Measurements from ENCODE around the gene PCK1.

GRCh38 chr20:57600320-57601210, 39.7 kb downstream of the PCK1 start:
- TF ChIP-seq CTCF (IDR thresholded peaks at IDR 0.05; ENCODE audit: low read depth, low read length) (no peak), EZH2phosphoT487 (IDR thresholded peaks at IDR 0.05; ENCODE audit: low read depth) (no peak)

All from OCI-LY3 (cell line).